Effector memory CD8-positive, alpha-beta T cell (primary cell): ENCODE measurements around the gene PDLIM1.

Source experiments
- ATAC-seq: fragments of 150-1000 bp; cut with Tn5 transposase; replicated peaks from 2 replicates; pipeline ENCODE4 v1.10.0; 2021; ENCODE audit warnings: mild to moderate bottlenecking, moderate library complexity
- DNase-seq, 3 experiments: peaks; one replicate each; pipeline ENCODE4 v3.0.0; 2021
- H3K27ac Mint-ChIP-seq, 2 donors: one replicate each; pipeline ENCODE4 v1.8.0; 2022; ENCODE audit warnings: mild to moderate bottlenecking in 2 of 2, mixed read lengths in 2 of 2, moderate library complexity in 2 of 2
- H3K27me3 Mint-ChIP-seq, 2 donors: one replicate each; pipeline ENCODE4 v1.8.0; 2022; ENCODE audit warnings: mixed read lengths in 2 of 2
- H3K36me3 Mint-ChIP-seq: one replicate; pipeline ENCODE4 v1.8.0; 2022; ENCODE audit warnings: mild to moderate bottlenecking, moderate library complexity, mixed read lengths; ENCODE audit not compliant: insufficient read depth
- H3K4me1 Mint-ChIP-seq, 2 donors: one replicate each; pipeline ENCODE4 v1.8.0; 2022; ENCODE audit warnings: low read depth in 2 of 2, mixed read lengths in 2 of 2
- H3K4me3 Mint-ChIP-seq, 2 donors: one replicate each; pipeline ENCODE4 v1.8.0; 2022; ENCODE audit warnings: mild to moderate bottlenecking in 2 of 2, mixed read lengths in 2 of 2, moderate library complexity in 2 of 2
- H3K9me3 Mint-ChIP-seq, 2 donors: one replicate each; pipeline ENCODE4 v1.8.0; 2022; ENCODE audit warnings: mixed read lengths in 2 of 2
- total RNA-seq, 9 experiments: gene quantifications; one replicate each; lab custom pipeline; 2026; lab: John Stamatoyannopoulos, UW

Gene PDLIM1
- 0.12 to 3.5 (median 1.7) reads per million in 9 experiments for total RNA-seq

GRCh38 chr10:95290461-95291364, at the start of gene PDLIM1:
Gene PDLIM1 (minus strand): TSS chr10:95291003. CDS start chr10:95290915, 88 bp downstream.
- Mint-ChIP-seq H3K9me3 (no peaks in the 10 kb centered on the region), H3K27ac (peak within 1 kb of the TSS; percentile 19 to 85), H3K36me3 (peaks cover 4% of the 10 kb centered on the region), H3K27me3 (peaks cover 7 to 48% of the 10 kb centered on the region in 2 donors), H3K4me1 (peaks cover 14 to 19% of the 10 kb centered on the region in 2 donors), H3K4me3 (peak within 1 kb of the TSS; percentile 76 to 79)
- ATAC-seq (peak; percentile 73), DNase-seq (peak; percentile 27 to 43 (median 37))

GRCh38 chr10:95339863-95340262, 49.1 kb upstream of the PDLIM1 start:
- H3K4me3 Mint-ChIP-seq, result no peak overlapping the region
- no peaks in the 10 kb centered on the region for H3K4me1 Mint-ChIP-seq
- H3K27ac Mint-ChIP-seq, result no peak overlapping the region
- H3K27me3 Mint-ChIP-seq, result no peaks in the 10 kb centered on the region
- H3K9me3 Mint-ChIP-seq, result no peaks in the 10 kb centered on the region
- DNase-seq (no peak), ATAC-seq (no peak)
- H3K36me3 Mint-ChIP-seq, result no peaks in the 10 kb centered on the region

GRCh38 chr10:95337423-95338160, 46.8 kb upstream of the PDLIM1 start:
- no peaks in the 10 kb centered on the region for H3K36me3 Mint-ChIP-seq
- ATAC-seq, result no peak
- no peaks in the 10 kb centered on the region for H3K9me3 Mint-ChIP-seq
- H3K27me3 Mint-ChIP-seq, result no peaks in the 10 kb centered on the region
- no peaks in the 10 kb centered on the region for H3K4me1 Mint-ChIP-seq
- H3K27ac Mint-ChIP-seq, result no peak overlapping the region
- no peak for DNase-seq
- no peak overlapping the region for H3K4me3 Mint-ChIP-seq

GRCh38 chr10:95336702-95337101, 45.9 kb upstream of the PDLIM1 start:
- Mint-ChIP-seq H3K4me1 (no peaks in the 10 kb centered on the region), H3K36me3 (no peaks in the 10 kb centered on the region), H3K9me3 (no peaks in the 10 kb centered on the region), H3K27me3 (no peaks in the 10 kb centered on the region), H3K27ac (no peak overlapping the region), H3K4me3 (no peak overlapping the region)
- DNase-seq (no peak), ATAC-seq (no peak)

- Mint-ChIP-seq H3K9me3 (no peaks in the 10 kb centered on the region), H3K27me3 (no peaks in the 10 kb centered on the region), H3K4me1 (no peaks in the 10 kb centered on the region), H3K4me3 (no peak overlapping the region), H3K27ac (no peak overlapping the region), H3K36me3 (no peaks in the 10 kb centered on the region)
- ATAC-seq, result no peak
- no peak for DNase-seq
Measured at GRCh38 chr10:95335933-95336699, 45.3 kb upstream of the PDLIM1 start.

- H3K9me3 Mint-ChIP-seq, result no peaks in the 10 kb centered on the region
- DNase-seq (no peak), ATAC-seq (no peak)
- H3K36me3 Mint-ChIP-seq, result no peaks in the 10 kb centered on the region
- H3K4me1 Mint-ChIP-seq, result no peaks in the 10 kb centered on the region
- no peaks in the 10 kb centered on the region for H3K27me3 Mint-ChIP-seq
- no peak overlapping the region for H3K4me3 Mint-ChIP-seq
- H3K27ac Mint-ChIP-seq, result no peak overlapping the region
Measured at GRCh38 chr10:95334805-95335144, 44.0 kb upstream of the PDLIM1 start.

- no peaks in the 10 kb centered on the region for H3K36me3 Mint-ChIP-seq
- H3K4me1 Mint-ChIP-seq, result no peaks in the 10 kb centered on the region
- H3K4me3 Mint-ChIP-seq, result no peak overlapping the region
- DNase-seq (no peak), ATAC-seq (no peak)
- H3K27me3 Mint-ChIP-seq, result no peaks in the 10 kb centered on the region
- no peak overlapping the region for H3K27ac Mint-ChIP-seq
- no peaks in the 10 kb centered on the region for H3K9me3 Mint-ChIP-seq
Measured at GRCh38 chr10:95333997-95334804, 43.4 kb upstream of the PDLIM1 start.

- ATAC-seq (no peak), DNase-seq (no peak)
- no peak overlapping the region for H3K4me3 Mint-ChIP-seq
- no peak overlapping the region for H3K27ac Mint-ChIP-seq
- H3K4me1 Mint-ChIP-seq, result no peaks in the 10 kb centered on the region
- peaks cover 0 to 2% of the 10 kb centered on the region in 2 donors for H3K27me3 Mint-ChIP-seq
- no peaks in the 10 kb centered on the region for H3K9me3 Mint-ChIP-seq
- no peaks in the 10 kb centered on the region for H3K36me3 Mint-ChIP-seq
Measured at GRCh38 chr10:95332666-95333249, 42.0 kb upstream of the PDLIM1 start.

GRCh38 chr10:95331596-95332130, 40.9 kb upstream of the PDLIM1 start:
- H3K9me3 Mint-ChIP-seq, result no peaks in the 10 kb centered on the region
- no peak overlapping the region for H3K4me3 Mint-ChIP-seq
- DNase-seq, result no peak
- no peak for ATAC-seq
- peaks cover 0 to 2% of the 10 kb centered on the region in 2 donors for H3K4me1 Mint-ChIP-seq
- no peak overlapping the region for H3K27ac Mint-ChIP-seq
- H3K27me3 Mint-ChIP-seq, result peaks cover 0 to 7% of the 10 kb centered on the region in 2 donors
- H3K36me3 Mint-ChIP-seq, result no peaks in the 10 kb centered on the region

- Mint-ChIP-seq H3K36me3 (no peaks in the 10 kb centered on the region), H3K4me1 (peaks cover 0 to 2% of the 10 kb centered on the region in 2 donors), H3K27ac (no peak overlapping the region), H3K4me3 (no peak overlapping the region), H3K9me3 (no peaks in the 10 kb centered on the region), H3K27me3 (peaks cover 0 to 7% of the 10 kb centered on the region in 2 donors)
- no peak for ATAC-seq
- DNase-seq, result no peak
Measured at GRCh38 chr10:95330966-95331453, 40.2 kb upstream of the PDLIM1 start.

- Mint-ChIP-seq H3K36me3 (no peaks in the 10 kb centered on the region), H3K4me3 (no peak overlapping the region), H3K4me1 (peaks cover 0 to 2% of the 10 kb centered on the region in 2 donors), H3K27ac (no peak overlapping the region), H3K9me3 (no peaks in the 10 kb centered on the region), H3K27me3 (peaks cover 0 to 7% of the 10 kb centered on the region in 2 donors)
- DNase-seq (no peak), ATAC-seq (no peak)
Measured at GRCh38 chr10:95329296-95329695, 38.5 kb upstream of the PDLIM1 start.

GRCh38 chr10:95328013-95328412, 37.2 kb upstream of the PDLIM1 start:
- no peaks in the 10 kb centered on the region for H3K9me3 Mint-ChIP-seq
- H3K27ac Mint-ChIP-seq, result no peak overlapping the region
- H3K36me3 Mint-ChIP-seq, result no peaks in the 10 kb centered on the region
- peaks cover 0 to 7% of the 10 kb centered on the region in 2 donors for H3K27me3 Mint-ChIP-seq
- DNase-seq, result no peak
- no peak overlapping the region for H3K4me3 Mint-ChIP-seq
- H3K4me1 Mint-ChIP-seq, result peaks cover 0 to 2% of the 10 kb centered on the region in 2 donors
- no peak for ATAC-seq
